Suppressor macrophage treated with lipopolysaccharide for 4 hours (primary cell): Measurements from ENCODE around the gene SUSD6.
A peak's percentile ranks its signal among the peaks of the same experiment; 100 is the strongest.
"Not testable (repeated sequence)": the region's sequence is repeated elsewhere in the genome, so short reads cannot be mapped to it uniquely, and the experiment has no call there.

ENCODE experiments used
- DNase-seq: peaks from one replicate; pipeline ENCODE4 v3.0.0-alpha.2; 2020

Gene SUSD6

GRCh38 chr14:69716478-69717187 lies 105.2 kb downstream of the SUSD6 start:
- DNase-seq: peak; percentile 98

DNA sequence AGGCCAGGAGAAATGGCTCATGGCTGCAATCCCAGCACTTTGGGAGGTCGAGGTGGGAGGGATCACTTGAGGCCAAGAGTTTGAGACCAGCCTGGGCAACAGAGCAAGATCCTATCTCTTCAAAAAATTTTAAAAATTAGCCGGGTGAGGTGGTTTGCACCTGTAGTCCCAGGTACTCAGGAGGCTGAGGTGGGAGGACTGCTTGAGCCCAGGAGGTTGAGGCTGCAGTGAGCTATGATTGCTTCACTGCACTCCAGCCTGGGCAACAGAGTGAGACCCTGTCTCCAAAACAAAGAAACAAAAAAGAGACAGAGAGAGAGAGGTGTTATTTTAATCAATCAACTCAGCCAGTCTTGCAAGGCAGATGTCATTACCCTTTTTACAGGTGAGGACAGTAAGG lies 107.2 kb downstream of the SUSD6 start:
- not testable (repeated sequence) for DNase-seq

DNA sequence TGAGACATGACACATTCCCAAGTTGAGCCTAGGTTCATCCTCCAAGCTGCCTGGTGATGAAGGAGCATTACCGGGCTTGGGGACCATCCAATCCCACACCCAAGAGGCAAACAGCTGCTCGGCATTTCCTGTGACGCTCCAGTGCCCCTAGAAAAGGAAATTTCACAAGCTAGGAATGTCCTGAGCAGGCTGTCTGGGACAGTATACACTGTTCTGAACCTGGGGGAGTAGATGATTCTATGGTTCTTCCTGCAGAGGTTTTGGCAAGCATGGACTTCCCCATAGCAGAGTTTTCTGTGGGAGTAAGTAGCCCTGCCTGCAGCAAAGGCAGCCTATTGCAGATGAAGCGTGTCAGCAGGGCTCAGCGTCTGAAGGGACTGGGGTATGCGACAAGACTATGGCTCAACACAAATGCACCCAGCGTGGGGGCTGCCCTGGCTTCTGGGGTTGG lies 108.1 kb downstream of the SUSD6 start:
- peak; percentile 98 for DNase-seq

- DNase-seq: no peak
These were observed 109.5 kb downstream of the SUSD6 start for GRCh38 chr14:69720912-69721311.

- DNase-seq: peak; percentile 93
These were observed 115.5 kb downstream of the SUSD6 start for GRCh38 chr14:69726761-69727511.

GRCh38 chr14:69727860-69728259 lies 116.5 kb downstream of the SUSD6 start:
- no peak for DNase-seq

DNA sequence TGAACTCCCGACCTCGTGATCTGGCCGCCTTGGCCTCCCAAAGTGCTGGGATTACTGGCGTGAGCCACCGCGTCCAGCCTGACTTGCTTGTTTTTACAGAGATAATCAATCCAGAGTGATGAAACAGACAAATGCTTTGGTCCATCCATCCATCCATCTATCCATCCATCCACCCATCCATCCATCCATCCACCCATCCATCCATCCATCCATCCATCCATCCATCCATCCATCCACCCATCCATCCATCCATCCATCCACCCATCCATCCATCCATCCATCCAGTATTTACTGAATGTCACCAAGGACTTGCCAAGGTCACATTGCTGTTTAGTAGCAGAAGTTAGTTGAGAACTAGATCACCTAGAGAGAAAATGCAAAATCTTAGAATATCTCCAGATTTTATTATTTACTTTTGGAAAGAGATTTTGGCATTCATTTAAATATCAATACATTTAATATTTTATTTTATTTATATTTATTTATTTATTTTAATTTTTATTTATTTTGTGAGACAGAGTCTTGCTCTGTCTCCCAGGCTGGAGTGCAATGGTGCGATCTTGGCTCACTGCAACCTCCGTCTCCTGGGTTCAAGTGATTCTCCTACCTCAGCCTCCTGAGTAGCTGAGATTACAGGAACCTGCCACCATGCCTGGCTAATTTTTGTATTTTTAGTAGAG lies 120.7 kb downstream of the SUSD6 start:
- not testable (repeated sequence) for DNase-seq

DNA sequence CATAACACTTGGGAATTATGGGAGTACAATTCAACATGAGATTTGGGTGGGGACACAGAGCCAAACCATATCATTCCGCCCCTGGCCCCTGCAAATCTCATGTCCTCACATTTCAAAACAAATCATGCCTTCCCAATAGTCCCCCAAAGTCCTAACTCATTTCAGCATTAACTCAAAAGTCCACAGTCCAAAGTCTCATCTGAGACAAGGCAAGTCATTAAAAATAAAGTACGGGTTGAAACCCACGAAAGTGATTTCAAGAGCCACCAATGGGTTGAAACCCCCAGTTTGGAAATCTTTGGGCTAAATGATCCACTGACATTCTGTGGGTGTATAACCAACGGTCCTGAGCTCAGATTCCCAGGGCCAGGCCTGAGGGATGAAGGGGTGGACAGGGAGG lies 125.0 kb downstream of the SUSD6 start:
- DNase-seq: not testable (repeated sequence)

GRCh38 chr14:69741055-69741454 lies 129.7 kb downstream of the SUSD6 start:
- no peak for DNase-seq

GRCh38 chr14:69749956-69750355 lies 138.6 kb downstream of the SUSD6 start:
- no peak for DNase-seq

DNA sequence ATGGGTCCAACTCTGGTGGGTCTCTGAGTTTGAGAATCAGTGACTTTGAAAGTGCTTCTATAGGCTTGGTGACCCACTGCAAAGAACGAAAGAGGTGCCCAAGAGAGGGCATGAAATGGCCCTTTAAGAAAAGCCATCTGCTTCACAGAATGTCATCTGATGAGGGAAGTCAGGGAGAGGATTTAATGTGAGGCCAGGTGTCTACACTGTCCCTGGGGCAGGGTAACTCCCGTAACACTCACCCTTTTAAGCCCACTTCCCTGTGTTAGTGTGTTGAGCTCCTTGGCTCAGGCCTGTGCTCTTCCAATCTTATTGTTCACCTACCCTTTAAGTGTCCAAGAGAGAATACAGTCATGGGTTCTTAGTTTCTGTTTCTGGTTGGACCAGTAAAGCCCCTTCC lies 139.1 kb downstream of the SUSD6 start:
- DNase-seq: no peak

- no peak for DNase-seq
These were observed 141.4 kb downstream of the SUSD6 start for GRCh38 chr14:69752773-69753172.

GRCh38 chr14:69753860-69754259 lies 142.5 kb downstream of the SUSD6 start:
- no peak for DNase-seq

DNA sequence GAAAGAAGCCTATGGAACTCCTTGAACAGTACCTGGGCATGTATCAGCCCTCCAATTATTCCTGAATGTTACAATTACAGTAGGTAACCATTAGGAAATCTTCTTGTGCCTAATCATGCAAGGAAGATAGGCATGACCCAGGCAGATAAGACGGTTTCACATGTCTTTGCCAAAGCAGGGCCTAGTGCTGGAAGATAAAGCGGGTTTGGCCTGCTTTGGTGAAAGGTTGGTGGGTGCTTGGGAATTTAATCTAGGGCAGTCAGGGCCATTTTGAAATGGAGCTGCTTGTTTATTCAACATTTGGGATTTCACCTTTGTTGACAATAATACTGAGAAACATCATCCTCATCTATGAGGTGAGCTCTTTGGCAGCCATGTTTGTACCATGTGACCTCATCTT lies 143.1 kb downstream of the SUSD6 start:
- no peak for DNase-seq

DNA sequence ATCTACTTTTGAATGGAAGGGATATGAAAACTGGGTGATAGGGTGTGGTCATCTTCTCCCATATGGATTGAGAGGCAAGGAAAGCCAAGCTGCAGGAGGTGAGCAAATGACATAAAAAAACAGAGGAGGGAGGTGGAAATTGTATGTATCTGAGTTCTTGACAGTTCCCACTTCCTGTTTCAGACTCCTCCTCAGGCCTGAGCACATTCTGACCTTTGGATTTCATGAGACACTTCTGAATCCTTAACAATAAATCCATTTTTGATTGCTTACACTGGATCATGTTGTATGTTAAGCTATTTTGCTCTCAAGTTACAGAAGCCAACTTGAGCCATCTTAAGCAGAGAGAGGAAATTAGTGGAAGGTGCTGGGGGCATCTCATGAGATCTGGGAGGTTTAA lies 143.9 kb downstream of the SUSD6 start:
- DNase-seq: peak; percentile 52

DNA sequence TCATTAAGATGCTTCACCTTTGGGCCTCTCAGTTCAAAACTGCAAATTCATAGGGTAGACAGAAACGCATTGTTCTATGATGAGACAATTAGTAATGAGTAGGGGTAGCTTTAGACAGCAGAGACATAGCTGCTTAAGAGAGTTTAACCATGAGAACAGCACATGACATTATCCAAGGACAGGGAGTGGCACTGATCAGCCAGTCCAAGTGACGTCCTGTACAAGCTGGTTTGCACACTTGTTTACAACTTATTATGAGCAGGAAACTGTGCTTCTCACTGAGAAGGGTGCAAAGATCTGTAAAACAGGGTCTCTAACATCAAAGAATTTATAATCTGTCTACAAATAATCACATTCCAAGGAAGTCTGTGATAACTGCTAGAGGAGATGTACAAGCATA lies 144.4 kb downstream of the SUSD6 start:
- DNase-seq: no peak

DNA sequence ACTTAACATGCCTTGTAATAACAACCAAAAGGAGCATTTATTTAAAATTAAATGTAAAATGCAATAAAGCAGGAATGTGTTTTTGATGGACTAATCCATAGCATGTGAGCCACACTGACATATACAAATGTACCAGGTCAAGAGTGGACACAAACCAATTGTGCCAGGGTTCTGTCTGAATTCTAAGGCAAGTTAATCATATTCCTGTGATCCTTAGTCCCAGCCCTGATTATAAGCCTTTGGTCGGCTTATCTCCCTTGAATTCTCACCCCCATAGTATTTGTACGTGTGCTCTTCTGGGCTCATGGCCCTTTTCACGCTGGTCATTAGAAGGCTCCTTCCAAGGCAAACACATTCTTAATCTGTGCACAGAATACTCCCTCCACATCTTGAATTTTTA lies 144.9 kb downstream of the SUSD6 start:
- DNase-seq: no peak

DNA sequence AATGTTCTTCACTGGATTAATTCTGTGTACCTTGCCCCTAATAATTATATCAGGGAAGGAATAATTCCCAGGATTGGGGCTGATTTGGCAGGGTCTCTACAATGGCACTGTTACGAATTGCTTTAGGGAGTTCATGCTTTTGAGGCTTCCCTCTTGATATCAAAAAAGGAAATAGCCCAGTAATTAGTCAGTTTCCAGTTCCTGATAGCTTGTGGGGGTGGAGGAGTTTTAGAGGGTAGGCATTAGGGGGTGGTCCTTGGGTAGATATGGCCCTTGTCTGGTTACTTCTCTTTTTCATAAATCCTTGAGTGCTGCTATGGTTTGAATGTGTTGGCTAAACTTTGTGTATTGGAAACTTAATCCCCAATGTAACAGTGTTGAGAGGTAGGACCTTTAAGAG lies 149.4 kb downstream of the SUSD6 start:
- DNase-seq: peak; percentile 23

DNA sequence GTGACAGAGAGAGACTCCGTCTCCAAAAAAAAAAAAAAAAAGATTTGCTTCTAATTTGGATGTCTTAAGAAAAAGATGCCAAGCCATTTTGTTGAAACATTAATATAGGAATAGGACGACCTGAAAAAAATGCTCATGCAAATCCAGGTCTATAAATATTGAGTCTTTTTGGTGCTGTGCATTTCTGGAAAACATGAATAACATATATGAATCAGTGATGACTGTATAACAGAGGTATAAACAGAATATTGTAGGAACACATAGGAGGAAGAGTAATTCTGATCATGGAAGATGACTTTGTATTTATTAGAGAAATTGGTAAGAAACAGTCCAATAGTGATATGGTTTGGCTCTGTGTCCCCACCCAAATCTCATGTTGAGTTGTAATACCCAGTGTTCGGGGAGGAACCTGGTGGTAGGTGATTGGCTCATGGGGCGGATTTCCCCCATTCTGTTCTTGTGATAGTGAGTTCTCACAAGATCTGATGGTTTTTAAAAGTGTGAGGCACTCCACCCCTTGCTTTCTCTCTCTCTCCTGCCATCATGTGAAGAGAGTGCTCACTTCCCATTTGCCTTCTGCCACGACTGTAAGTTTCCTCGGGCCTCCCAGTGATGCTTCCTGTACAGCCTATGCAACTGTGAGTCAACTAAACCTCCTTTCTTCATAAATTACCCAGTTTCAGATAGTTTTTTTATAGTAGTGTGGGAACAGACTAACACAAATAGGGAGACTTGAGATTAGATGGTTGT lies 152.5 kb downstream of the SUSD6 start:
- DNase-seq: peak; percentile 68
